SKM-1 treated with dmso at 0.1 percent for 144 hours (cell line): Measurements from ENCODE around the gene LRCH2.

Experiments
- DNase-seq: peaks from one replicate; lab custom pipeline; 2025; ENCODE audit not compliant: unreplicated experiment; lab: John Stamatoyannopoulos, UW

The LRCH2 gene

DNA sequence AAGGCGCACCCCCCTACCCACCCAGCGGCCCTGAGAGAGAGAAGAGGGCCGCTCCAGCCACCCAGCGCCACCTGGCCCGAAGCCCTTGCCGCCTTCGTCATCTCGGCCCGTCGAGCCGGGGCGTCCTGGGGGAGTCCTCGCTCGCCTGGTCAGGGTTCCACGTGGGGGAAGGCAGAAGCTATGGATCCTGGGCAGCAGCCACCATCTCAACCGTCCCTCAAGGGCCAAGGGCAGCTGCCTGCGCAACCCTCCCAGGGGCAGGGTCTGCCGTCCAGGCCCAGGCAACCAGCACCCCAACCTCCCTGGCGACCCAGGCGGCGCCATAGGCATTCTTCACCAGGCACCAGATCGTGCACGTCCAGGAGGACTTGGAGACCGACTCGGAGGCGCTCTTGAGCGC is 165.0 kb downstream of the LRCH2 start:
- no peak for DNase-seq

DNA sequence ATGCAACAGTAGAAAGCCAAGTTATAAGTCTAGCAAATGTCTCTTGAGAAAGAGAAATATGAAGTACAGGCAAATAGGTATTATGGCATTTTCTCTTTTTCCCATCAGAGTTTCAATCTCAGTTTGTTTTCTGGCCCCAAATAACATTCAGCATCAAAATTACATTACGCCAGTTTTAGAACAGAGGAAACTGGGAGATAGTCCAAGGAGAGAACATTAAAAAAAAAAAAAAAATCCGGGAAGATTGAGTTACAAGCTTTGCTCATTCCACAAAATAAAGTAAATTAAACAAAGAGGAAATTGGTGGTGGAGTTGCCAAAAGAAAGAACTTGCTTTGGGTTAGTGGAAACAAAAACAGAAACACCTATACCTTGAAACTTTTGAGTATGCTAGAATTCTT is 166.1 kb downstream of the LRCH2 start:
- DNase-seq, result no peak

DNA sequence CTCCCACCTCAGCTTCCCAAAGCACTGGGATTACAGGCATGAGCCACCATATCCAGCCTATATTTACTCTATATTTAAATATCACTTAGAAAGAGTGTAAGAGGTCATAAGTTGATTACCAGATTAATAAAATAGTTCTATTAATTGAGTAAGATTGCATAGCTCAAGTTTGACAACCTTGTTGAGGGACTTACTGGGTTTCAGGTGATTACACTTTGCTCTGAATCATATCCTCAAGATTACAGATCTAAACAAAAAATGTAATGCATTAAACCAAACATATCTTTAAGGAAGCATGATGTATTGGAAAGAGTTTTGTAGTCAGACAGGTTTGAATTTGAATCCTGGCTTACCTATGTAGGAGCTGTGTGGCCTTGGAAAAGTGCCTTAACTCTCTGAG is 168.6 kb downstream of the LRCH2 start:
- DNase-seq, result no peak
